Activated CD4-positive, alpha-beta T cell treated with anti-CD3 and anti-CD28 coated beads, Interleukin-2, amount 10 ng/mL, durations not matched to agents 7 days and 5 days (primary cell): Measurements from ENCODE around the gene PPIP5K1. TPM values are rescaled to one million over a fixed set of nuclear protein-coding genes. Genes with fewer than 3 reads are reported as not detected.
"Not testable (repeated sequence)": the region's sequence is repeated elsewhere in the genome, so short reads cannot be mapped to it uniquely, and the experiment has no call there.

Source experiments
- CTCF ChIA-PET: fragments of 350-600 bp; sonication (Branson Sonifier 250); formaldehyde crosslinking; loops from one replicate; lab custom pipeline; 2021; ENCODE audit warnings: antibody characterized with exemption; lab: Charles Lee
- POLR2A ChIA-PET: fragments of 350-600 bp; sonication (Branson Sonifier 250); formaldehyde crosslinking; loops from one replicate; lab custom pipeline; 2021; ENCODE audit warnings: antibody characterized with exemption; lab: Charles Lee
- DNase-seq: peaks from one replicate; pipeline ENCODE4 v3.0.0-alpha.2; 2020
- H3K27ac Mint-ChIP-seq: one replicate; pipeline ENCODE4 v1.8.0; 2021; ENCODE audit warnings: mild to moderate bottlenecking, moderate library complexity, mixed read lengths
- H3K27me3 Mint-ChIP-seq: one replicate; pipeline ENCODE4 v1.8.0; 2021; ENCODE audit warnings: mixed read lengths
- H3K36me3 Mint-ChIP-seq: one replicate; pipeline ENCODE4 v1.8.0; 2021; ENCODE audit warnings: low read depth, mixed read lengths
- H3K4me1 Mint-ChIP-seq: one replicate; pipeline ENCODE4 v1.8.0; 2021; ENCODE audit warnings: mixed read lengths
- H3K4me3 Mint-ChIP-seq: one replicate; pipeline ENCODE4 v1.8.0; 2021; ENCODE audit warnings: mild to moderate bottlenecking, moderate library complexity, mixed read lengths
- H3K9me3 Mint-ChIP-seq: one replicate; pipeline ENCODE4 v1.8.0; 2021; ENCODE audit warnings: mixed read lengths
- total RNA-seq, 2 experiments: library from RNA; stranded (reverse); gene quantifications; one replicate each; pipeline ENCODE4 v1.2.3, GENCODE V29; 2021

PPIP5K1 gene
- total RNA-seq: 10 to 100 TPM; 24.0 to 24.3 TPM

GRCh38 chr15:43589778-43590466 is at the start of gene PPIP5K1:
Gene PPIP5K1 (minus strand): TSS chr15:43590208. CDS start chr15:43584504, 5,704 bp downstream.
- not testable (repeated sequence) for H3K27me3 Mint-ChIP-seq, DNase-seq, H3K4me3 Mint-ChIP-seq

GRCh38 chr15:43638464-43639204 is 48.6 kb upstream of the PPIP5K1 start:
- H3K4me1 Mint-ChIP-seq, DNase-seq, H3K36me3 Mint-ChIP-seq, H3K4me3 Mint-ChIP-seq, CTCF ChIA-PET, H3K27ac Mint-ChIP-seq, H3K27me3 Mint-ChIP-seq, H3K9me3 Mint-ChIP-seq, POLR2A ChIA-PET: not testable (repeated sequence)

More at GRCh38 chr15:43589778-43590466, at the start of gene PPIP5K1:
- H3K36me3 Mint-ChIP-seq, POLR2A ChIA-PET, CTCF ChIA-PET, H3K4me1 Mint-ChIP-seq, H3K9me3 Mint-ChIP-seq, H3K27ac Mint-ChIP-seq: not testable (repeated sequence)

- H3K27ac Mint-ChIP-seq, DNase-seq, POLR2A ChIA-PET, H3K27me3 Mint-ChIP-seq, H3K4me1 Mint-ChIP-seq, H3K36me3 Mint-ChIP-seq, H3K9me3 Mint-ChIP-seq, H3K4me3 Mint-ChIP-seq: not testable (repeated sequence)
- CTCF ChIA-PET: interaction anchor here (0.6 kb wide), 1 partner anchor 9 kb away, joined by 3 read pairs; no protein-coding TSS in a partner anchor
Observed at GRCh38 chr15:43626937-43627336, 36.9 kb upstream of the PPIP5K1 start.

GRCh38 chr15:43625106-43625505 is 35.1 kb upstream of the PPIP5K1 start:
- Mint-ChIP-seq H3K4me1 (no peaks in the 10 kb centered on the region), H3K4me3 (no peak overlapping the region)

GRCh38 chr15:43622068-43622799 is 32.2 kb upstream of the PPIP5K1 start:
- CTCF ChIA-PET, DNase-seq, POLR2A ChIA-PET, H3K9me3 Mint-ChIP-seq, H3K36me3 Mint-ChIP-seq, H3K4me3 Mint-ChIP-seq, H3K27ac Mint-ChIP-seq, H3K4me1 Mint-ChIP-seq: not testable (repeated sequence)
- peaks cover 17% of the 10 kb centered on the region for H3K27me3 Mint-ChIP-seq

More at GRCh38 chr15:43625106-43625505, 35.1 kb upstream of the PPIP5K1 start:
- H3K36me3 Mint-ChIP-seq: no peaks in the 10 kb centered on the region
- ChIA-PET CTCF (no interaction called here), POLR2A (no interaction called here)
- no peak for DNase-seq
- H3K27ac Mint-ChIP-seq: no peak overlapping the region
- H3K27me3 Mint-ChIP-seq: peaks cover 12% of the 10 kb centered on the region
- no peaks in the 10 kb centered on the region for H3K9me3 Mint-ChIP-seq

GRCh38 chr15:43618700-43619099 is 28.7 kb upstream of the PPIP5K1 start, which contains the start of gene STRC:
Gene STRC (minus strand): TSS chr15:43618800. CDS start chr15:43618722, 78 bp downstream.
- H3K4me1 Mint-ChIP-seq, H3K27ac Mint-ChIP-seq, POLR2A ChIA-PET, H3K9me3 Mint-ChIP-seq, H3K36me3 Mint-ChIP-seq, H3K4me3 Mint-ChIP-seq, CTCF ChIA-PET, DNase-seq: not testable (repeated sequence)
- H3K27me3 Mint-ChIP-seq: peaks cover 11% of the 10 kb centered on the region

GRCh38 chr15:43617750-43618149 is 27.7 kb upstream of the PPIP5K1 start:
- H3K27ac Mint-ChIP-seq, H3K4me3 Mint-ChIP-seq, H3K4me1 Mint-ChIP-seq, DNase-seq, H3K9me3 Mint-ChIP-seq, POLR2A ChIA-PET, CTCF ChIA-PET, H3K36me3 Mint-ChIP-seq: not testable (repeated sequence)
- peaks cover 11% of the 10 kb centered on the region for H3K27me3 Mint-ChIP-seq

- H3K27me3 Mint-ChIP-seq: peaks cover 18% of the 10 kb centered on the region
- H3K4me1 Mint-ChIP-seq, CTCF ChIA-PET, DNase-seq, H3K4me3 Mint-ChIP-seq, H3K36me3 Mint-ChIP-seq, POLR2A ChIA-PET, H3K9me3 Mint-ChIP-seq, H3K27ac Mint-ChIP-seq: not testable (repeated sequence)
Observed at GRCh38 chr15:43602233-43602632, 12.2 kb upstream of the PPIP5K1 start.

- DNase-seq, CTCF ChIA-PET, POLR2A ChIA-PET, H3K36me3 Mint-ChIP-seq, H3K4me3 Mint-ChIP-seq, H3K27ac Mint-ChIP-seq, H3K9me3 Mint-ChIP-seq, H3K4me1 Mint-ChIP-seq: not testable (repeated sequence)
- H3K27me3 Mint-ChIP-seq: peaks cover 22% of the 10 kb centered on the region
Observed at GRCh38 chr15:43600200-43600599, 10.2 kb upstream of the PPIP5K1 start.

GRCh38 chr15:43599131-43599530 is 9.1 kb upstream of the PPIP5K1 start:
- H3K27me3 Mint-ChIP-seq: peaks cover 19% of the 10 kb centered on the region
- POLR2A ChIA-PET, DNase-seq, H3K27ac Mint-ChIP-seq, H3K9me3 Mint-ChIP-seq, H3K4me3 Mint-ChIP-seq, CTCF ChIA-PET, H3K36me3 Mint-ChIP-seq, H3K4me1 Mint-ChIP-seq: not testable (repeated sequence)

- DNase-seq, POLR2A ChIA-PET, H3K36me3 Mint-ChIP-seq, H3K9me3 Mint-ChIP-seq, H3K27ac Mint-ChIP-seq, CTCF ChIA-PET, H3K4me3 Mint-ChIP-seq, H3K4me1 Mint-ChIP-seq: not testable (repeated sequence)
- peaks cover 11% of the 10 kb centered on the region for H3K27me3 Mint-ChIP-seq
Observed at GRCh38 chr15:43593328-43594190, 3.6 kb upstream of the PPIP5K1 start, which contains the start of gene CKMT1B. Gene CKMT1B (plus strand): TSS chr15:43594027. CDS start chr15:43594219, 192 bp downstream.

GRCh38 chr15:43592841-43593240 is 2.8 kb upstream of the PPIP5K1 start:
- DNase-seq, H3K27ac Mint-ChIP-seq, H3K9me3 Mint-ChIP-seq, CTCF ChIA-PET, H3K4me3 Mint-ChIP-seq, H3K4me1 Mint-ChIP-seq, H3K27me3 Mint-ChIP-seq, H3K36me3 Mint-ChIP-seq, POLR2A ChIA-PET: not testable (repeated sequence)
